HEK293T (cell line): Measurements from ENCODE around the gene ABHD12B.
"Not testable (repeated sequence)": the region's sequence is repeated elsewhere in the genome, so short reads cannot be mapped to it uniquely, and the experiment has no call there.

Experiments
- CTCF ChIA-PET: fragments of 350-600 bp; formaldehyde crosslinking; extraction: SDS; loops from one replicate; lab custom pipeline; 2021; ENCODE audit warnings: antibody characterized with exemption, inconsistent platforms; lab: Yijun Ruan, JAX
- POLR2A ChIA-PET: fragments of 350-600 bp; formaldehyde crosslinking; extraction: SDS; loops from one replicate; lab custom pipeline; 2020; ENCODE audit warnings: antibody characterized with exemption, inconsistent platforms; lab: Yijun Ruan, JAX
- DNase-seq: peaks from one replicate; pipeline ENCODE4 v3.0.0; 2012; ENCODE audit warnings: mixed read lengths; ENCODE audit errors: extremely low spot score
- ARNT ChIP-seq: fragments of 450-650 bp; IDR thresholded peaks from 2 replicates; pipeline ENCODE4 v1.6.1; 2017; ENCODE audit warnings: mild to moderate bottlenecking
- BHLHE40 ChIP-seq: fragments of 450-650 bp; IDR thresholded peaks from 2 replicates; pipeline ENCODE4 v1.6.1; 2016; ENCODE audit warnings: mild to moderate bottlenecking, moderate library complexity, borderline replicate concordance
- CTBP1 ChIP-seq: fragments of 450-650 bp; IDR thresholded peaks from 2 replicates; pipeline ENCODE4 v1.6.1; 2016; ENCODE audit warnings: borderline replicate concordance
- ELF4 ChIP-seq: fragments of 450-650 bp; IDR thresholded peaks from 2 replicates; pipeline ENCODE4 v1.6.1; 2017; ENCODE audit warnings: antibody characterized with exemption
- FOXA1 ChIP-seq: fragments of 450-650 bp; IDR thresholded peaks from 2 replicates; pipeline ENCODE4 v1.6.1; 2016; ENCODE audit warnings: mild to moderate bottlenecking
- FOXK2 ChIP-seq: fragments of 450-650 bp; IDR thresholded peaks from 2 replicates; pipeline ENCODE4 v1.6.1; 2016; ENCODE audit warnings: mild to moderate bottlenecking
- FOXM1 ChIP-seq: fragments of 450-650 bp; IDR thresholded peaks from 2 replicates; pipeline ENCODE4 v1.6.1; 2017; ENCODE audit warnings: mild to moderate bottlenecking, borderline replicate concordance
- HDGF ChIP-seq: fragments of 450-650 bp; IDR thresholded peaks from 2 replicates; pipeline ENCODE4 v1.6.1; 2017; ENCODE audit warnings: antibody characterized with exemption, borderline replicate concordance
- L3MBTL2 ChIP-seq: fragments of 450-650 bp; conservative IDR thresholded peaks from 2 replicates; pipeline ENCODE4 v1.6.1; 2016; ENCODE audit warnings: mild to moderate bottlenecking
- LEF1 ChIP-seq: fragments of 450-650 bp; IDR thresholded peaks from 2 replicates; pipeline ENCODE4 v1.6.1; 2017; ENCODE audit warnings: mild to moderate bottlenecking, borderline replicate concordance
- NFRKB ChIP-seq: fragments of 450-650 bp; IDR thresholded peaks from 2 replicates; pipeline ENCODE4 v1.6.1; 2016; ENCODE audit warnings: mild to moderate bottlenecking, moderate library complexity
- PKNOX1 ChIP-seq: fragments of 450-650 bp; IDR thresholded peaks from 2 replicates; pipeline ENCODE4 v1.6.1; 2016
- SP1 ChIP-seq: fragments of 450-650 bp; IDR thresholded peaks from 2 replicates; pipeline ENCODE4 v1.6.1; 2017
- SUZ12 ChIP-seq: fragments of 450-650 bp; IDR thresholded peaks from 2 replicates; pipeline ENCODE4 v1.6.1; 2016; ENCODE audit warnings: mild to moderate bottlenecking
- TARDBP ChIP-seq: fragments of 450-650 bp; IDR thresholded peaks from 2 replicates; pipeline ENCODE4 v1.6.1; 2016
- ZNF384 ChIP-seq: fragments of 450-650 bp; IDR thresholded peaks from 2 replicates; pipeline ENCODE4 v1.6.1; 2016

The ABHD12B gene

DNA sequence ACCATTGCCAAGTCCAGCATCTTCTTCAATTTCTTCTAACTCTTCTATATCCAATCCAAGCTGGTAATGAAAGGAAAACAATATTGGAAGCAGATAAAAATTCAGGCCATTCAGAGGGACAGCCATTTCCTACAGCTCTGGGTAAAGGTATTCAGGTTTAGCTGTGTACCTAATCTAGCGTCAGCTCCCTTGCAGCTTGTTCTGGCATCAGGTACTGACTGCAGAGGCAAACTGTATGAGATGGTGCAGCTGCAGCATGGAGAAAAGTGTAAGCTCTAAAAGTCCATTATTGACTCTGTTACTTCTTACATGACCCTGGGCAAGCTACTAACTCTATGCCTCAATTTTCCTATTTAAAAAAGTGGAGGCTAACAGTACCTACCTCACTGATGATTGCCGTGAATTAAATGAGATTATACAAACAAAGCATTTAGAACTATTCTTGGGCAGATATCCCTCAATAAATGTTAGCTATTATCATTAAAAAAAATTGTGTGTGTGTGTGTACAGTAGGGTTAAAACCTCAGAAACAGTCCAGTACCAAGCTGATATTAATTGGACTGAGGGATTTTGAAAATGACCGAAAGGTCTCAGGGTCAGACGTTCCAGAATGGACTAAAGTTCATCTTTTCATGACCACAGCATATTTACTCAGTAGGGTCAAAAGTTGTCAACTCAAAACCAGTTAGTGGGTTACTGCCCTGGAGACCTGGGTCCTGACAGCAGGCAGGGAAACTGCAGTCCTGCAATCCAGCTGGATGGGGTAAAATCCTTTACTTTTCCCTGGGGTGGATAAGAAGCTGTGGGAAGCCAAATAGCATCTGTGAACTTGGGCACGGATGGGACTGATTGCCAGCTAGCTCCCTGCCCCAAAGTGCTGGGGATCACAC lies 63.5 kb downstream of the ABHD12B start:
- POLR2A ChIA-PET, result interaction anchor here (1.4 kb wide), 1 partner anchor 8 kb away, joined by 5 read pairs; the partner anchor contains the start of gene PYGL
- no peak for TF ChIP-seq NFRKB
- no peak for TF ChIP-seq FOXA1
- TF ChIP-seq ARNT, result no peak
- TF ChIP-seq LEF1, result no peak
- no peak for TF ChIP-seq L3MBTL2
- TF ChIP-seq ZNF384, result no peak
- TF ChIP-seq TARDBP, result no peak
- no peak for TF ChIP-seq SP1
- no peak for TF ChIP-seq FOXM1
- TF ChIP-seq FOXK2, result no peak
- TF ChIP-seq PKNOX1, result no peak
- TF ChIP-seq ELF4, result no peak
- CTCF ChIA-PET, result no interaction called here
- no peak for DNase-seq

GRCh38 chr14:50936016-50936340 lies 64.1 kb downstream of the ABHD12B start:
- no peak for DNase-seq
- ChIA-PET POLR2A (interaction anchor here (1.4 kb wide), 1 partner anchor 8 kb away, joined by 5 read pairs; the partner anchor contains the start of gene PYGL), CTCF (interaction anchor here (0.7 kb wide), 1 partner anchor 161 kb away, joined by 3 read pairs; no protein-coding TSS in a partner anchor)
- TF ChIP-seq ARNT, result no peak
- TF ChIP-seq BHLHE40, result no peak
- TF ChIP-seq L3MBTL2, result no peak
- no peak for TF ChIP-seq NFRKB
- TF ChIP-seq FOXK2, result no peak
- TF ChIP-seq FOXA1, result no peak
- TF ChIP-seq ZNF384, result no peak
- no peak for TF ChIP-seq HDGF
- no peak for TF ChIP-seq TARDBP
- no peak for TF ChIP-seq ELF4
- TF ChIP-seq PKNOX1, result no peak
- no peak for TF ChIP-seq FOXM1
- TF ChIP-seq SP1, result no peak
- no peak for TF ChIP-seq CTBP1

GRCh38 chr14:50936882-50937281 lies 65.0 kb downstream of the ABHD12B start:
- TF ChIP-seq SUZ12, result no peak
- TF ChIP-seq ARNT, result no peak
- no peak for TF ChIP-seq CTBP1
- TF ChIP-seq BHLHE40, result no peak
- no peak for TF ChIP-seq ZNF384
- no peak for TF ChIP-seq TARDBP
- no peak for TF ChIP-seq FOXM1
- TF ChIP-seq L3MBTL2, result no peak
- TF ChIP-seq FOXK2, result no peak
- TF ChIP-seq LEF1, result no peak
- no peak for TF ChIP-seq FOXA1
- no peak for TF ChIP-seq ELF4
- ChIA-PET POLR2A (no interaction called here), CTCF (no interaction called here)
- no peak for DNase-seq

- ChIA-PET CTCF (no interaction called here), POLR2A (no interaction called here)
- TF ChIP-seq FOXK2 (no peak), FOXM1 (no peak), SUZ12 (no peak), SP1 (no peak), BHLHE40 (no peak), HDGF (no peak)
- no peak for DNase-seq
Measured at GRCh38 chr14:50937325-50937724, 65.5 kb downstream of the ABHD12B start.

DNA sequence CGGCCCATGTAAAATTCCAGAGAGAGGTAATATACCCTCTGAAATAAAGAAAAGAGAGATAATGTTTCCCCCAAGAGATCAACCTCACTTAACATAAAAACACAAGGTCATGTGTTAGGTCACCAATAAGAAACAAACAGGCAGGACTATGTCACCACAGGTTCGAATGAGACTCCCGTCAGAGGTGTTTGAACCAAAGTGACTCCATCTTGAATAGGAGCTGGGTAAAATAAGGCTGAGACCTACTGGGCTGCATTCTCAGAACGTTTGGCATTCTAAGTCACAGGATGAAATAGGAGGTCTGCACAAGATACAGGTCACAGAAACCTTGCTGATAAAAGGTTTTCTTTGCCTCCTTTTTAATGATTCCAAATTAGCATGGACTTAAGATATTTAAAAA lies 65.9 kb downstream of the ABHD12B start:
- no peak for DNase-seq
- TF ChIP-seq BHLHE40 (no peak), FOXA1 (no peak), ELF4 (no peak), PKNOX1 (no peak), SP1 (no peak), ARNT (no peak), LEF1 (no peak), FOXK2 (no peak), TARDBP (no peak), ZNF384 (no peak), SUZ12 (no peak)
- POLR2A ChIA-PET, result no interaction called here
- CTCF ChIA-PET, result no interaction called here

- DNase-seq, result no peak
- ChIA-PET POLR2A (interaction anchor here (0.5 kb wide), 1 partner anchor 119 kb away, joined by 3 read pairs; no protein-coding TSS in a partner anchor), CTCF (no interaction called here)
- TF ChIP-seq ELF4, result no peak
- TF ChIP-seq TARDBP, result no peak
- TF ChIP-seq BHLHE40, result no peak
- no peak for TF ChIP-seq FOXA1
- TF ChIP-seq ARNT, result no peak
- TF ChIP-seq CTBP1, result no peak
Measured at GRCh38 chr14:50941151-50941550, 69.3 kb downstream of the ABHD12B start.

DNA sequence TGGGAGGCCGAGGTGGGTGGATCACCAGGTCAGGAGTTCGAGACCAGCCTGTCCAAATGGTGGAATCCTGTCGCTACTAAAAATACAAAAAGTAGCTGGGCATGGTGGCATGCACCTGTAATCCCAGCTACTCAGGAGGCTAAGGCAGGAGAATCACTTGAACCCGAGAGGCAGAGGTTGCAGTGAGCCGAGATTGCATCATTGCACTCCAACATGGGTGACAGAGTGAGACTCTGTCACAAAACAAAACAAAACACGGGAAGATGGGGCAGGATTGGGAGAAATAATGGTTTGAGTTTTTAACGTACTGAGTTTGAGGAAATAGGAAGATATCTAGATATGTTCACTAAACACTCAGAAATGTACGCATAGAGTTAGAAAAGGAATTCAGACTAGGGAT lies 69.8 kb downstream of the ABHD12B start:
- POLR2A ChIA-PET, result interaction anchor here (0.5 kb wide), 1 partner anchor 120 kb away, joined by 3 read pairs; no protein-coding TSS in a partner anchor
- DNase-seq, CTCF ChIA-PET: not testable (repeated sequence)
